ENCODE measurements around the gene KCTD19. TPM values are rescaled to one million over a fixed set of nuclear protein-coding genes. Genes with fewer than 3 reads are reported as not detected.

KCTD19 gene
- total RNA-seq, 1 donor from 2014 or later = not detected

- DNase-seq (ENCODE audit: low spot score) = no peak
- intact Hi-C loops (cut with DNase I) = no loop called here
These were observed 58.4 kb downstream of the KCTD19 start for GRCh38 chr16:67268136-67268579.

DNA sequence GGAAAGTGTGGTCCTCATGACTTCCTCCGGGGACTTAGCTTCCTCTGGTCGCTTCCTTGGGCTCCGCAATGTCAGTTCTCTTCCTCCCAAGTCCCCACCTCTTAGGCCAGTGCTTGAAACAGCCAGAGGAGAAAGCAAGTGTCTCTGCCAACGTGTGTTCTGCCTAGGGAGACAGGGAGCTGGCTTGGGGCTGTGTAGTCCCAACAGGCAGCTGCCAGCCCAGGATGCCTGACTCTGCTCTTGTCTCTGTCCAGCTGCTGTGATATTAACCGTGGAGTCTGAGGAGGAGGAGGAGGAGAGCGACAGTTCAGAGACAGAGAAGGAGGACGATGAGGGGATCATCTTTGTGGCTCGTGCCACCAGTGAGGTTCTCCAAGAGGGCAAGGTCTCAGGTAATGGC lies 60.7 kb downstream of the KCTD19 start:
- DNase-seq (ENCODE audit: low spot score) = no peak
- intact Hi-C loops (cut with DNase I) = no loop called here

DNA sequence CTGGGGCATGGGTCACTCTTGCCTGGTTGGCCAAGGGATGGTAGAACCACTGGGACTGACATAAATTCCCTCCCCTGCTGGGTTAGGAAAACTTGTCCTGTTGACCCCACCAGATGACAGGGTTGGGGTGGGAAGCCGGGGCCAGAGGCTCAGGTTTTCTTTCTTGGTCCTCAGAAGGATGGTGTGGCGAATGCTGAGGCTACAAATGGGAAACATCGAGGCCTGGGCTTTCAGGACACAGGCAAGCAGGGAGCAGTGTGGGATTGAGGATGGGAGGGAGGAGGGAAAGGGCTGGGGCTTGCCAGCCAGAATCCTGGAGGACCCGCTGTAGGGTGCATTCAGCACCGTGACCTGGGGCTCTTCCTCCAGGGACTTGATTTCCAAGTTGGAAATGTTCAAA lies 61.7 kb downstream of the KCTD19 start:
- no peak for DNase-seq (ENCODE audit: low spot score)
- intact Hi-C loops (cut with DNase I) = loop anchor here (5.0 kb wide), 1 partner anchor 132 kb away; no protein-coding TSS in a partner anchor

GRCh38 chr16:67264277-67264676 lies 62.3 kb downstream of the KCTD19 start:
- no peak for DNase-seq (ENCODE audit: low spot score)
- intact Hi-C loops (cut with DNase I) = loop anchor here (5.0 kb wide), 1 partner anchor 133 kb away; no protein-coding TSS in a partner anchor

GRCh38 chr16:67263201-67263600 lies 63.3 kb downstream of the KCTD19 start:
- DNase-seq (ENCODE audit: low spot score) = no peak
- intact Hi-C loops (cut with DNase I) = loop anchor here (5.0 kb wide), 1 partner anchor 134 kb away; no protein-coding TSS in a partner anchor

DNA sequence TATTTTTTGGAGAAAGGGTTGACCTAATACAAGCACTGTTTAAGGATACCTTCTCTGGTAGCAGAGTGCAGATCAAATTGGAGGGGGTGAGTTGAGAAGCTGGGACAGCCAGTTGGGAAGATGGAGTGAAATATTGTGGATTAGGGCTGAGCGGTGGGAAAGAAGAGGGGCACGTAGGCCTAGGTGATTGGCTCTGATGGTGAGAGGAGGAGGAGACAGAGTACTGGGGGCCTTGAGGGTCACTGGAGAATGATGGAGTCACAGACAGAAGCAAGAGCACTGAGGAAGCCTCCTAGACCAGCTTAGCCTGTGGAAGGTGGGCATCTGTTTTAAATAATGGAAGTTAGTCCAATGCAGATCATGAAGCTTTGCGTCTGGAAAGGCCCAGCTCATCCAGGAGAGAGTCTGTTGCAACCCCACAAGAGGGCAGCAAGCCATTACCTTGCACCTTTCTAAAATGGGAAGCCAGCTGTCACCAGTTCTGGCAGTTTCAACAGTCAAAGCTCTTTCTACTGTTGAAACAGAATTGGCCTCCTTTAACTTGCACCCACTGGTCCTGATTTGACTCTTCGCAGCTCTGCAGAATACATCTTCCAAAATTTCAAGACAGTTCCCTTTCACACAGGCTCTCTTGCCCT lies 66.0 kb downstream of the KCTD19 start:
- no peak for DNase-seq (ENCODE audit: low spot score)
- intact Hi-C loops (cut with DNase I) = loop anchor here (5.0 kb wide), 1 partner anchor 137 kb away; no protein-coding TSS in a partner anchor

GRCh38 chr16:67259705-67260104 lies 66.8 kb downstream of the KCTD19 start:
- no peak for DNase-seq (ENCODE audit: low spot score)

DNA sequence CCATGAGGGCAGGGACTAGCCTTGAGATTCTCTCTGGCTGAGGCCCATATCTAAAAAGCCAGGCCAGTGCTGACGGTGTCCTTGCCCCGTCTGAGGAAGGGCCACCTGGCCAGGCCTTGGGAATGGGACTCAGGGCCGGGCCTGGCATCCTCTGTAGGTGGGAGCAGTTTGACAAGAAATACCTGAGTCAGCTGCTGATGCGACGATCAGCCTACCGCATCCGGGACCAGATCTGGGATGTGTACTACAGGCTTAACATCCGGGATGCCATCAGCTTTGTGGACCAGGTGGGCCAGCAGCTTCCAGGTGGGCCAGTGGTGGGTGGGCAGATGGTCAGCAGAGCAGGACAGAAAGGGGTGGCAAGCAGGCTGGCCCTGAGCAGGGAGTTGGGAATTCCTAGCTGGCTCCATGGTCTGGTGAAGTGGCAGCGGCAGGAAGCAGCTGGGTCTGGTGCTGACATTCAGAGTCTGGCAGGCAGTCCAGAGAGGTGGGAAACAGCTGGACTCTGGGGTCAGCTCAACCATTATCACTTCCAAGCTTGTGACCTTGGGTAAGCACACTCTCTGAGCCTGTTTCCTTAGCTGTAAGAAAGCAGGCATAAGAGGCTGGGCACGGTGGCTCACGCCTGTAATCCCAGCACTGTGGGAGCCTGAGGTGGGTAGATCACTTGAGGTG lies 68.2 kb downstream of the KCTD19 start:
- intact Hi-C loops (cut with DNase I) = no loop called here
- no peak for DNase-seq (ENCODE audit: low spot score)

More at GRCh38 chr16:67259705-67260104, 66.8 kb downstream of the KCTD19 start:
- intact Hi-C loops (cut with DNase I) = loop anchor here (5.0 kb wide), 1 partner anchor 138 kb away; no protein-coding TSS in a partner anchor

GRCh38 chr16:67257486-67258160 lies 68.9 kb downstream of the KCTD19 start:
- intact Hi-C loops (cut with DNase I) = no loop called here

GRCh38 chr16:67256701-67257230 lies 69.8 kb downstream of the KCTD19 start:
- no peak for DNase-seq (ENCODE audit: low spot score)
- intact Hi-C loops (cut with DNase I) = no loop called here

More at GRCh38 chr16:67257486-67258160, 68.9 kb downstream of the KCTD19 start:
- DNase-seq (ENCODE audit: low spot score) = no peak

GRCh38 chr16:67255553-67256221 lies 70.9 kb downstream of the KCTD19 start:
- intact Hi-C loops (cut with DNase I) = no loop called here
- DNase-seq (ENCODE audit: low spot score) = no peak

DNA sequence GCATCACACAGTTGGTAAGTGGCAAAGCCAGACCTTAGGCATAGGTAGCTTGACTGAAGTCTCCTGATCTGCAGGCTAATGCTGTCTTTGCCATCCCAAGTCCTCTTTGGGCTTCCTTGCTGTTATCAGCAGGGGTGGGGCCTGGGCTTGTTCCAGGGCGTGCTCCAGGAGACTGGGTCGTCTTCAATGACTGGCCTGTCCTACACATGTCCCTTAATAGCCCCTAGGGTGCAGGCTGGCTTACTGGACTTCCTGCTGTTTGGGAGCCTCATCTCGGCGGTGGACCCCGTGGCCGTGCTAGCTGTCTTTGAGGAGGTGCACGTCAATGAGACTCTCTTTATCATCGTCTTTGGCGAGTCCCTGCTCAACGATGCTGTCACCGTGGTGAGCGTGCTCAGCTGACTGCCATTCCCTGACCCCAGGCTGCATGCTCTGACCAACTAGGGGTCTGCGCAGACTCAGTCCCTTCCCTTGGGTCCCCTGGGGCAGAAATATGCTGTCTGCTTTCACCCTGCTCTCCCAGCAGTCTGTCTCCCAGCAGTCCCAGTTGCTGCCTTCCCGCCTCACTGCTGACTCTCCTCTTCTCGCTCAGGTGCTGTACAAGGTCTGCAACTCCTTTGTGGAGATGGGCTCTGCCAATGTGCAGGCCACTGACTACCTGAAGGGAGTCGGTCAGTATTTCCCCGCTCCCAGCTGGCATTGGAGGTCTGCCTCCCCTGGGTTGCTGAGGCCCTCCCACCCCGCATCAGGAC lies 71.6 kb downstream of the KCTD19 start:
- DNase-seq (ENCODE audit: low spot score) = no peak

DNA sequence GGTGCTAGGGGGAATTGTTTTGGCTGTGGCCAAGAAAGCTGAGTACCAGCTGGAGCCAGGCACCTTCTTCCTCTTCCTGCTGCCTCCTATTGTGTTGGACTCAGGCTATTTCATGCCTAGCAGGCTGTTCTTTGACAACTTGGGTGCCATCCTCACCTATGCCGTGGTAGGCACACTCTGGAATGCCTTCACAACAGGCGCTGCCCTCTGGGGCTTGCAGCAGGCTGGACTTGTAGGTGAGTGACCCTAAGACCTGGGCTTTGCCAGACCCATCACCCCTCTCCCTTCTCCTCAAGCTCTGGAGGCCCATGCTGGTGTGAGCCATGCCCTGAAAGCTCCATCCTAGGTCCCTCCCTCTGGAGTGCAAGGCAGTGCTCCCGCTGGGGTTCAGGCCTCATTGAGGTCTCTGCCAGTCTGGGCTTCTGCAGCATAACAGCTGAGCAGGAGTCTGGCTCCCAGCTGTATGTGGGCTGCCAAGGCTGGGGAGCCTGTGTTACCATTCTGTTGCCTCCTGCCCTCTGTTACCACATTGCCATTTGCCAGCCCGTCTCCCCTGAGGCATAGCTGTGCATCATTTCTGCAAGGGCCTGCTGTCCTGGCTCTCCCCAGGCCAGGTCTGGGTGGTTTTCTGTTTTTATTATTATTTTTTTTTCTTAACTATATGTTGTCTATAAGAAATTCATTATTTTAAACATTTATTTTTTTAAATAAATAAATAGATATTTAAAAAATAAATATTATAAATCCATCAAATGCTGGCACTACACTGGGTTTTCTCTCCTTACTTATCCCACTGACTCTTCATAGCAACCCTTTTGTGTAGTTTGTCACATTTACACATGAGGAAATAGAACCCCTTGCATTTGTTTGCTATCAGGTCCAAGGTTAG lies 73.7 kb downstream of the KCTD19 start:
- DNase-seq (ENCODE audit: low spot score) = no peak
- intact Hi-C loops (cut with DNase I) = no loop called here

More for the DNA sequence above, 71.6 kb downstream of the KCTD19 start:
- intact Hi-C loops (cut with DNase I) = no loop called here

- no peak for DNase-seq (ENCODE audit: low spot score)
- intact Hi-C loops (cut with DNase I) = no loop called here
These were observed 76.6 kb downstream of the KCTD19 start for GRCh38 chr16:67250045-67250327.

DNA sequence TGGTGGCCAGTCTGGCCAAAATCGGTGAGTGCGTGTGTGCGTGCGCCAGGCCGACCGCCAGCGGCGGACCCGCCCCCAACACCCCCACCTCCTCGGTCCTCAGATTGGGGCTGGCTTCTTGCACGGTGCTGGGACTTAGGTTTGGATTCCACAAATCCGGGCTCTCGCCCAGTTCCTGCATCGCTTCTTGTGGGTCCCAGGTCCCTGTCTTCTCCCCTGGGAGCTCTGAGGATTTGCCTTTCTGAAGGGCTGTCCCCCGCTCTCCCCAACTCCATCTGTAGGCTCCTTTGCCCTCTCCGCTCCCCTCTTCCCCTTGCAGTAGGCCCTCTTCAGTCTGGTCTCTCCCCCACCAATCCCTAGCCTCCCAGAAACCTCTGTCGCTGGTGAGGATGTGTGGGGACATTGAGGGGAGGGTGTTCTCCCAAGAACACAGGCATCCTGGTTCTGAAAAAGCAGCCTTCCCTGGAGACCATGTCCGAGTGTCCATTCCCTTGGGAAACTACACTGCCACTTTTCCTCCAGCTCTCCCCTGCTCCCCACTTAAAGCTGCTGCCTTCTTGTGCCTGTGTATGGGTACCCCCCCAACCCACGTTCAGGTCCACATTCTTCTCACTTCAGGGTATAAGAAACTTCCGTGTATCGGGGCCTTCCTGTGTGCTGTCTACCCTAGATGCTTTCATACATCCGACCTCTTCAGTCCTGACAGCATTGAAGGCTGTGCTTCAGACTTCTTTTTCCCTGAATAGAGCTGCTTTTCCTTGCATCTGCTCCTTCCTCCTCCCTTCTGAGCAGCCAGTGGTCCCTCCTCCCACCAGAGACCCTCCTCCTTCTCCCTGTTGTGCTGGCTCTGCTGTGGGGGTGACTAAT lies 77.1 kb downstream of the KCTD19 start:
- no peak for DNase-seq (ENCODE audit: low spot score)
- intact Hi-C loops (cut with DNase I) = loop anchor here (5.0 kb wide), 1 partner anchor 272 kb away; no protein-coding TSS in a partner anchor

DNA sequence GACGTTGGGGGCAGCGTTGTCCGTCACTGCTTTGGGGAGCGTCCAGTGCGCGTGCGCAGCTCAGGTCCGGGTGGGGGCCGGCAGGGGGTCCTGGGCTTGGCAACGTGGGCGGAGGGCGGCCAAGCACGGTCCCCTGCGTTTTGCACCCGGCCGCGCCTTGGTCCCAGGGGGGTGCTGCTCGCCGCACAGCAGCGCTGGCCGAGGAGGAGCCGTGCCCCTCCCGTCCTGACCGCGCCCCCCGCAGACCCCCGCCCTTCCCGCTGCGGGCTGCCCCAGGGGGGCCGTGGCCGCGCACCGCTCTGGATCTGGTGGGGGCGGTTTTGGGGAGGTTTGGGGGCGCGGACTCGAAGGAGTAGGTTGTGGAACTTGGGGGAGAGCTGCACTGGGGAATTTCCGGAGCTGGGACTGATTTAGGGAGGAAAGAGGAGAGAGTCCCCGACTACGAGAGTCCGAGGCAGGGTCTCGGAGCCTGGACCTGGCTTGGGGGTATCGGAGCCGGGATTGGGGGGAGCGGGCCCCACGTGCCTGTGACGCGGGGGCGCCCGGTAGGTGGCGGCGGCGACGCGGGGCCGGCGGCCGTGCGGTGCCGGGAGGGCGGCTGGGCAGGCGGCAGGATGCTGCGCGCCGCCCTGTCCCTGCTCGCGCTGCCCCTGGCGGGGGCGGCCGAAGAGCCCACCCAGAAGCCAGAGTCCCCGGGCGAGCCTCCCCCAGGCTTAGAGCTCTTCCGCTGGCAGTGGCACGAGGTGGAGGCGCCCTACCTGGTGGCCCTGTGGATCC lies 78.0 kb downstream of the KCTD19 start, which contains the start of gene SLC9A5:
TSS of gene SLC9A5 (plus strand) at position 579 of the 777 bp plus-strand sequence. CDS start at position 615, 36 bp downstream.
- DNase-seq (ENCODE audit: low spot score) = peak; percentile 82
- intact Hi-C loops (cut with DNase I) = loop anchor here (5.0 kb wide), 1 partner anchor 271 kb away; no protein-coding TSS in a partner anchor
